HL-60 (cell line): ENCODE data around the gene TTC4.

ENCODE experiments used
- DNase-seq, 2 experiments: peaks; one replicate each; pipeline ENCODE4 v3.0.0-alpha.2; 2010 to 2020; ENCODE audit warnings: low read depth in 1 of 2, low spot score in 1 of 2
- H3K27ac ChIP-seq: fragments of 250-450 bp; sonication (Bioruptor Pico); replicated peaks from 2 replicates; pipeline ENCODE4 v1.5.1; 2020; ENCODE audit warnings: mild to moderate bottlenecking, moderate library complexity
- H3K27me3 ChIP-seq: fragments of 250-450 bp; sonication (Bioruptor Pico); 2 replicates; pipeline ENCODE4 v1.5.1; 2021; ENCODE audit warnings: mild to moderate bottlenecking, moderate library complexity; ENCODE audit not compliant: insufficient read depth, poor library complexity, severe bottlenecking
- H3K4me3 ChIP-seq: replicated peaks from 2 replicates; pipeline ENCODE4 v1.5.1; 2011; ENCODE audit warnings: mild to moderate bottlenecking, control low read depth, low read length; ENCODE audit not compliant: insufficient read depth
- CTCF ChIP-seq: IDR thresholded peaks from one replicate; pipeline ENCODE4 v1.5.1; 2011; ENCODE audit warnings: low read length, control low read depth, inconsistent platforms; ENCODE audit not compliant: insufficient read depth
- GABPA ChIP-seq: IDR thresholded peaks from 2 replicates; pipeline ENCODE4 v1.6.1; 2012; ENCODE audit warnings: low read depth
- POLR2AphosphoS5 ChIP-seq: IDR thresholded peaks from 2 replicates; pipeline ENCODE4 v1.6.1; 2012; ENCODE audit warnings: low read depth
- REST ChIP-seq: IDR thresholded peaks from 2 replicates; pipeline ENCODE4 v1.6.1; 2012; ENCODE audit warnings: low read depth; ENCODE audit not compliant: insufficient replicate concordance
- SPI1 ChIP-seq: IDR thresholded peaks from 2 replicates; pipeline ENCODE4 v1.6.1; 2012; ENCODE audit warnings: low read depth, mild to moderate bottlenecking, borderline replicate concordance

Gene TTC4

DNA sequence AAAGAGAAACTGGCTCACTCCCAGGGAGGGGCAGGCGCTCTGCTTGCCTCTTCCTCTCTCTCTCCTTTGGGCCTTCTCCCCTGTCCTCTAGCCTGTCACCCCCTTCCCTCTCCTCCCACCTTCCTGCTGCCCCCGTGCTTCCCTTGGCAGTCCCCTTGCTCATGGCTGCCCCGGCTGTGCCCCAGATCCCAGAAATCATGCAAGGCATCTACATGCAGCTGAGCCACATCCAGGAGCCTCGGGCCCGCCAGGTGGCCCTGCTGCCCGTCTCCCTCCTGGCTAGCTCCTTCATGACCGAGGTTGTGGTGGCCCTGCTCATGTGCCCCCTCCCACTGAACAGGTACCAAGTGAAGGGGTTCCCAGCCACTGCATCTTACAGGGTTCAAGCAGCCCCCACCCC, 36.0 kb upstream of the TTC4 start:
- no peak overlapping the region for H3K4me3 ChIP-seq
- no peak for DNase-seq
- H3K27ac ChIP-seq = no peak overlapping the region
- H3K27me3 ChIP-seq = no peaks in the 10 kb centered on the region
- no peak for TF ChIP-seq GABPA
- no peak for TF ChIP-seq POLR2AphosphoS5
- no peak for TF ChIP-seq CTCF
- no peak for TF ChIP-seq REST
- no peak for TF ChIP-seq SPI1

GRCh38 chr1:54680387-54680786, 35.3 kb upstream of the TTC4 start:
- H3K4me3 ChIP-seq = no peak overlapping the region
- DNase-seq = no peak
- no peak overlapping the region for H3K27ac ChIP-seq
- TF ChIP-seq REST (no peak), POLR2AphosphoS5 (no peak), SPI1 (no peak), GABPA (no peak), CTCF (no peak)
- H3K27me3 ChIP-seq = no peaks in the 10 kb centered on the region

GRCh38 chr1:54681358-54681757, 34.3 kb upstream of the TTC4 start:
- TF ChIP-seq CTCF (no peak), GABPA (no peak), POLR2AphosphoS5 (no peak), REST (no peak), SPI1 (no peak)
- Histone ChIP-seq H3K4me3 (no peak overlapping the region), H3K27me3 (no peaks in the 10 kb centered on the region), H3K27ac (no peak overlapping the region)
- DNase-seq = no peak
